Stimulated activated CD4-positive, alpha-beta T cell treated with anti-CD3 and anti-CD28 coated beads, Interleukin-12 subunit alpha, Interleukin-12 subunit beta, amount 100 ng/mL, for 24 hours (primary cell): ENCODE data around the gene ELAVL4.

Source experiments
- DNase-seq, 2 experiments: peaks; one replicate each; pipeline ENCODE4 v3.0.0-alpha.2; 2020; ENCODE audit warnings: low read depth in 2 of 2

ELAVL4 gene

GRCh38 chr1:50108497-50109059, at the start of gene ELAVL4:
Gene ELAVL4, plus strand, starts transcription at chr1:50108920. Its CDS starts 270 bp downstream, at chr1:50109190.
- no peak for DNase-seq

GRCh38 chr1:50060279-50060678, 48.4 kb upstream of the ELAVL4 start:
- DNase-seq = no peak

GRCh38 chr1:50066806-50067205, 41.9 kb upstream of the ELAVL4 start:
- DNase-seq = no peak

DNA sequence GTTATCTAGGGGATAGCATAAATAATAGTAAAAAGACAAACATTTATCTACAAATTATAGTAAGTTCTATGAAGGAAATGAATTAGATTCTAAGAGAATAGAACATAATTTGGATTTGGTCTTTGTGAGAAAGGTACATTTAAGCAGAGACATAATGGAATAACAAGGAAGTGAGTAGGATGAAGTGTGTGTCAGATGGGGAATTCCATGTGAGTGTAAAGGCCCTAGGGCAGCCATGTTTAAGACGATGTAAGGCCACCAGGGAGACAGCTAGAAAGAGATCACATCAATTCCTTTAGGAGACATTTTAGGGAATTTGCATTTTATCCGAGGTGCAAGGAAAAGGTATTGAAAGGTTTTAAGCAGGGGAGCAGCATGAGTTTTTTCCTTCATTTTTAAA, 33.8 kb upstream of the ELAVL4 start:
- DNase-seq = no peak

DNA sequence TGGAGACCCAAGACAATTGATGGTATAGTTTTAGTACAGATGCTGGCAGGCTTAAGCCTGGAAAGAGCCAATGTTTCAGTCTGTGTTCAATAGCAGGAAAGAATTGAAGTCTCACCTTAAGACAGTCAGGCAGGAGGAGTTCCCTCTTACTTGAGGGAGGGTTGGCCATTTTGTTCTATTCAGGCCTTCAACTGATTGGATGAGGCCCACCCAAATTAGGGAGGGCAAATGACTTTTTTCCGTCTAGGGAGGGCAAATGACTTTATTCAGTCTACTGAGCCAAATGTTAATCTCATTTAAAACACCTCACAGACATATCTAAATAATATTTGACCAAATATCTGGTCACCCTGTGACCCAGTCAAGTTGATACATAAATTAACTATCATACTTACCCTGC, 31.4 kb upstream of the ELAVL4 start:
- no peak for DNase-seq

GRCh38 chr1:50080904-50081586, 27.7 kb upstream of the ELAVL4 start:
- DNase-seq = no peak

DNA sequence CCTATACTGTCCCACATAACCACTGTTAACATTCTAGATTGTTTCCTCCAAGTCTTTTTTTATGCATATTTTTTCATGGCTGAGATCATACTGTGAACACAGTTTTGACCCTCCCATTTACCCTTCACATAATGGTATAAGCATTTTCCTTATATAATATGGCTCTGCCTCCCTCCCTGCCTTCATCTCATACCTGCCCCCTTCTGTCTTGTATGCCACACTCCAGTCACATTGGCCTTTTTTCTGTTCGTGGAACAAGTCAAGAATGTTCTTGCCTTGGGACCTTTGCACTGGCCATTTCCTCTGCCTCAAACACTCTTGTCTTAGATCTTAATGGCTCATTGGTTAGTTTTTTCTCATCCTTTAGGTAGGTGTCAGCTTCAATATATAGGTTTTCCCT, 24.3 kb upstream of the ELAVL4 start:
- DNase-seq = no peak

DNA sequence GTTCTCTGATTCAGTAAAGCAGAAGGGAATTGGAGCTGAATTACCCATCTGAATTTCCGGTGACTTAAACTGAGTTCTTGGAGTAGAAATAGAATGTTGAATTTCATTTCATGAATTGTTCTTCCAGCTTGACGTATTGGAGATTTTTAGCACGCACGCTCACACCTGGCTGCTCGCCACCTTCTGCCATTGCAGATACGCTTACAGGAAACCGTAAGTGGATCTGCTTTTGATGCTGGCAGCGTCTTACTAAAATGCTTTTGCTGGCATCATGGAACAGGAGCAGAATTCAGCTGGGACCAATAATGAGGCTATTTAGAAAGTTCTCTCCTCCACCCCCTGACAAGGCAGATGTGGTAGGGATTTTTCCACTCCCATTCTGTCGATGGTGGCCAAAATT, 17.7 kb upstream of the ELAVL4 start:
- no peak for DNase-seq

- DNase-seq = no peak
Observed at GRCh38 chr1:50095716-50096115, 13.0 kb upstream of the ELAVL4 start.

GRCh38 chr1:50097021-50097679, 11.6 kb upstream of the ELAVL4 start:
- no peak for DNase-seq

DNA sequence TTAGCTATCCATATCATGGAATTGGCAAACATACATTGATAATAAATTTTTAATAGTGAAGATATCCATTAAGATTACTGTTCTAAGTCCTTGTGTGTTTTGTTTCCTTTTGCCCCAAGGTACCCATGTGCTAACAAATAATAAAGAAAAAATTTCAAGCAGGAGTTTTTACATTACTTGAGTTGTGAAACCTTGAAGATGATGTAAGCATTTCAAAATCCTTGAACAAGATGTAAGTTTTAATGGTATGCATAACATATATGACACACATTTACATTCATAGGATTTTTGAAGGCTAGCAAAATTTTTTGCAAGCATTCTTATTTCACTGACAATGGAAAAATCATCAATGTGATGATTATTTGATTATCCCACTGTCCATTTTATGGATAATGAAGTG, 10.9 kb upstream of the ELAVL4 start:
- DNase-seq = no peak

DNA sequence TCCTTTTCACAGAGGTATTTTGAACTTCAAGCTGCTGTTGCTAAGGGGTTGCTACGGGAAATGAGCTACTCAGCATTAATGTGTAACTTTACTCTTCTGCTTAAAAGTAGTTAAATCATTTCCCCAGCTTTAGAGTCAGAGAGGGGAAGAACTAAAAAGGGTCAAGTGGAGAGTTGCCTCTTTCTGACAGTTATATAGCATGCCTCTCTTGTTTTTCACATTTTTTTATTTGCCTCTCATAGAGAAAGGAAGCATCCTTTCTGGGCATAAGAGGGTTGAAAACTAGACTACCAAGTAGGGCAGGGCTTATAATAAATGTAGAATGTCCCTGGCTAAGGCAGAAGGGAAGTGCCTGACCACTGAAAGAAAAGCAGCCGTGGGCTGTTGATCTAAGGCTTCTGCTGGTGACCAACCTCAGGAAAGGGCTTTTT, 10.1 kb upstream of the ELAVL4 start:
- no peak for DNase-seq

GRCh38 chr1:50099654-50100053, 9.1 kb upstream of the ELAVL4 start:
- DNase-seq = no peak

DNA sequence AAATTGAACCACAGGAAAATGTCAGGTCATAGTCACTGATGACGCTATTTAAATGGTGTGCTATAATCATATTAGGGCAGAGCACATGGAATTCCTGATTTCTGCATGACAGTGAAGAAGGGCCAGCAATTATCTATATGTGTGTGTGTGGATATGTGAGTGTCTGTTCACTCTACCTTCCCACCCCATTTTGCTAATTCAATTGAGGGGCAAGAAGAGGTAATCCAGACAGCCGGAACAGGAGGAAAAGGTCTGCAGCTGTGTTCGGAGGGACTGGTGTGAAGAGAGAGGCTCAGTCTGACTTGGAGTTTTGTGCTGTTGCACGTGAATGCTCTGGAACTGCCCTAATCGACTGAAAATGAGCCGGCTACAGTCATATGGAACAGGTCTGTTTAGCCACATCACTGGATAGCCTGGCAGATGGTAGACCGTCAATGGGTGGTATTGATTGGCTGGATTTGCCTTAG, 5.1 kb upstream of the ELAVL4 start:
- DNase-seq = no peak

- DNase-seq = no peak
Observed at GRCh38 chr1:50105433-50105832, 3.3 kb upstream of the ELAVL4 start.

DNA sequence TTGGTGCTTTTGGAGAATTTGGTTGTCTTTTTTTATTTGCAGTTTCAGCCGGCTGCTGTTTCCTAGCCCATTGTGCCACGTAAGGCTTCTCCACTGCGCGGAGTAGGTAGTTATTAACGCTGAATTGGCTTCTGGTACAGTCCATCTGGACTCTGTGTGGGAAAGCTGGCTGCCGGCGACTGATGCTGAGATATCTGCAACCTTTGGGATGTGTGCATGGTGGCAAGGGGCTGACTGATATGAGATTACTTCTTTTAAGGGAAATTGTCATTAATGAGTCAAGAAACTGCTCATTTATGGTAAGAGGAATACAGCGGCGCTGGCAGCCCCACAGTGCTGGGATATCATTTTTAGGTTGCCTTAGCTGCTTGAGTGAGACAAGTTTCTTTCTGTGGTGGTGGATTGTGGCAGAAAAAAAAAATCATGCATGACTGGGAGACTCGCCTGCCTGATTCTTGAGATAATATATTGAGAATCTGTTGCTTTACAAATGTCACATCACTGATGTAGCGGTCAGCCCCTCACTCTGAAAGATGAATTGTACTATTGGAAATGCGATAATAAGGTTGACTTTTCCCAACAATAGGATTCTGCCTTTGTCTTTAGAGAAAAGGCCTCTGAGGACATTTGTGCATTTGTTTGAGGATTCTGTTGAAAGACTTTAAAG, 2.5 kb upstream of the ELAVL4 start:
- DNase-seq = no peak

- DNase-seq = no peak
Observed at GRCh38 chr1:50109116-50109515, 396 bp downstream of the ELAVL4 start.

GRCh38 chr1:50109647-50110075, 941 bp downstream of the ELAVL4 start:
- no peak for DNase-seq

DNA sequence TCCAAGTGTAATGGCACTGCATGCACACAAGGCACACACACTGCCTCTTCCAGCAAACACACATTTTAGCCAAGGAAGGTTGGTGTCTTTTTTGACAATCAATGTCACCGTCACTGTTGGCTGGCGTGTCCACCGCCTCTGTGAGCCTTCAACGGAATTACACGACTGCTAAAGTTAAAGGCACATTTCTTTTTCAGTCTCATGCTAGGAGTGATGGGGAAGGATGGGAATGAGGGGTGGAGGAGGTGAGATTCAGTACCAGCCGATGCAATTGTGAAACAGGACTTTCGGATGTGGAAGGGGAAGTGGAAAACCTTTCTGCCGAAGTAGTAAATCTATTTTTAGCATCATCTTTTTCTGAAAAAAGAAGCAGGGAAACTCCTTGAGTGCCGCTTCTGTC, 1.4 kb downstream of the ELAVL4 start:
- DNase-seq = no peak

DNA sequence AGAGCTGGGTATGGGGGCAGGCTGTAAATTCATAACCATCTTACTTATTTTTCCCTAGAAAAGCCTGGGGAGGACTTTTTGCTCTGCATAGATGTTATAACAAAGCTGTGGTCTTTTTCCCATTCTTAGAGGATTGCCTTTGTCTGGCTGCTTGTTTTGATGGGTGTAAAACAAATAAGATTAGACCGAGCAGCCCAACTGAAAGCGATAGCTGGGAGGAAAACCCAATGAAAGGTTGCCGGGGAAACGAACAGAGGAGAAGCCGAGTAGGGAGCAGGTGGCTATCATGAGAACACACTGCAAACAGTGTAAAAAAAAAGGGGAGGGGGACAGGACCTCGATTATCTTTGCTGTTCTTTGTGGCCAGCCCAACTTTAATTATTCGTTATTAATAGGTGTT, 1.9 kb downstream of the ELAVL4 start:
- no peak for DNase-seq

DNA sequence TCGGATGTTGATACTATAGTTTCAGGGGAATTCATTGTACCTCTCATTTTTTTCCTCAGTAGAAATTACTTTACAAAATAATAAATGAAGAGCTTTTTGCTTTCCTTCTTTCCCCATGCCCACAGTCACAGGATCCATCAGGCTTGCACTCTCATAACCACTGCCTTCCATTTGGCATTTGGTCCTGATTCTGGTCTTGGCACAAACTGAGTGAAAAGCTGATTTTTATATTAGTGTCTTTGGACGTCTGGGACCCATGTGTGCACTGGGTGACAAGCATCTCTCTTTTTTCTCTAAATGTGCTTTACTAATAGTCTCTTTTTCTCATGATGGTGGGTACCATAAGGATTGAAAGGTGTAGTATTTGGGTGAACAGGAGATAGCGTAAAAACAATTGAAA, 2.8 kb downstream of the ELAVL4 start:
- DNase-seq = no peak

DNA sequence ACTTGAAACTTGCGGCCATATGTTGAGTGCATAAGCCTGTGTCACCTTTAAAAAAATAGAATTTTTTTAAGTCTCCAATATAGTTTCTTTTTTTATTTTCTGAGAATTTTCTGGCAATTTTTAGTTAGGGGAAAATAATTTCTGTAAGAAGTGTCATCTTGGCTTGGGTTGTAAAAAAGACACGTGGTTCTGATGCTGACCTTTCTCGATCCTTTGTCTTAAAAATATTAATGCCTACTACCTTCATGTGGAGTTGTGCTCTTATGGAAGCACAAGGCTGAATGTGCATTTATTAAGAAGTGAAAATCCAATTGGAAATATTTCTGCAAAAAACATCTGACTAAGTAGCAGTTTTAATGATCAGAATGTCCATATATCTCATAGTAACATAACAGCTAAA, 3.5 kb downstream of the ELAVL4 start:
- DNase-seq = no peak

DNA sequence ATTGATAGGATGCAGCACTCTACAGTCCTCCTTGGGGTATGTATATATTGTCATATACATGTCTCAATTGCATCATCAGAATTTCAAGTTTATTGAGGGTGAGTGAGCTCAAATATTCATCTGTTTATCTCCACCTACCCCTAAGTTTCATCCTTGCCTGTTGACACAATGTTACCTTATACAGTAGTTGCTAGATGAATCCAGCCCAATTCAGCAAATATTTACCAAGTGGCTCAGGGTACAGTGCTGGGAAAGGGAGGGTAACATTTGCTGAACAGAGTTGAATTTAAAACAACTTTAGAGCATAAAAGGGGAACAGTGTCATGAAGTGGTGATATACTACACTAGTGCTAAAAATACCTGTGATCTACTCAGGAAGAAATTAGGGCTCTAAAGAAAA, 14.4 kb downstream of the ELAVL4 start:
- DNase-seq = no peak
